Measurements from ENCODE around the gene C17orf78.
"Not testable (repeated sequence)": the region's sequence is repeated elsewhere in the genome, so short reads cannot be mapped to it uniquely, and the experiment has no call there.

The C17orf78 gene

GRCh38 chr17:37388266-37388665 lies 12.5 kb downstream of the C17orf78 start:
- DNase-seq = no peak

- peak; percentile 48 for DNase-seq
Measured at GRCh38 chr17:37389160-37389559, 13.4 kb downstream of the C17orf78 start.

- DNase-seq = no peak
Measured at GRCh38 chr17:37391146-37391545, 15.4 kb downstream of the C17orf78 start.

- peak; percentile 51 for DNase-seq
Measured at GRCh38 chr17:37392024-37392590, 16.3 kb downstream of the C17orf78 start.

GRCh38 chr17:37393352-37393751 lies 17.6 kb downstream of the C17orf78 start:
- no peak for DNase-seq

GRCh38 chr17:37399265-37399803 lies 23.5 kb downstream of the C17orf78 start:
- no peak for DNase-seq

- DNase-seq = no peak
Measured at GRCh38 chr17:37400505-37400904, 24.7 kb downstream of the C17orf78 start.

- DNase-seq = not testable (repeated sequence)
Measured at GRCh38 chr17:37405522-37405921, 29.7 kb downstream of the C17orf78 start.

- DNase-seq = no peak
Measured at GRCh38 chr17:37405955-37406634, 30.3 kb downstream of the C17orf78 start.

GRCh38 chr17:37406635-37407461 lies 31.1 kb downstream of the C17orf78 start, which contains the start of the genes ACACA and TADA2A:
ACACA (minus strand) TSS chr17:37406836; CDS start chr17:37406299, 537 bp downstream.
TADA2A (plus strand) TSS chr17:37406886; CDS start chr17:37411366, 4,480 bp downstream.
- DNase-seq = peak; percentile 53

- DNase-seq = not testable (repeated sequence)
Measured at GRCh38 chr17:37408145-37408479, 32.3 kb downstream of the C17orf78 start.

- DNase-seq = no peak
Measured at GRCh38 chr17:37410357-37410756, 34.6 kb downstream of the C17orf78 start.

GRCh38 chr17:37413875-37414519 lies 38.2 kb downstream of the C17orf78 start:
- no peak for DNase-seq

GRCh38 chr17:37417852-37418251 lies 42.1 kb downstream of the C17orf78 start:
- DNase-seq = no peak

- DNase-seq = no peak
Measured at GRCh38 chr17:37422971-37423625, 47.3 kb downstream of the C17orf78 start.

GRCh38 chr17:37425268-37425667 lies 49.5 kb downstream of the C17orf78 start:
- DNase-seq = no peak

- DNase-seq = no peak
Measured at GRCh38 chr17:37429039-37429438, 53.3 kb downstream of the C17orf78 start.

- no peak for DNase-seq
Measured at GRCh38 chr17:37429453-37429852, 53.7 kb downstream of the C17orf78 start.

GRCh38 chr17:37430051-37430627 lies 54.4 kb downstream of the C17orf78 start:
- no peak for DNase-seq

GRCh38 chr17:37432671-37433070 lies 56.9 kb downstream of the C17orf78 start:
- no peak for DNase-seq

GRCh38 chr17:37438141-37438540 lies 62.4 kb downstream of the C17orf78 start:
- no peak for DNase-seq

GRCh38 chr17:37440424-37440823 lies 64.6 kb downstream of the C17orf78 start:
- no peak for DNase-seq
